WI38 (cell line): ENCODE results near the gene CRY1.

Experiments
- H3K4me3 ChIP-seq: 2 replicates; pipeline ENCODE4 v1.5.1; 2011; ENCODE audit warnings: low read depth, mild to moderate bottlenecking, control low read depth, low read length
- CTCF ChIP-seq: IDR thresholded peaks from 2 replicates; pipeline ENCODE4 v1.5.1; 2012; ENCODE audit warnings: low read depth, mild to moderate bottlenecking, control low read depth, low read length

Gene CRY1

GRCh38 chr12:106942775-106943174 is 150.6 kb downstream of the CRY1 start:
- H3K4me3 ChIP-seq = no peak overlapping the region
- TF ChIP-seq CTCF = no peak

- TF ChIP-seq CTCF = no peak
- no peak overlapping the region for H3K4me3 ChIP-seq
Observed at GRCh38 chr12:106941481-106942156, 151.7 kb downstream of the CRY1 start.
